RWPE1 (cell line): Measurements from ENCODE around the gene RPAP2.

ENCODE experiments used
- CTCF ChIA-PET: fragments of 350-600 bp; sonication (Branson Sonifier 250); formaldehyde crosslinking; extraction: SDS; loops from one replicate; lab custom pipeline; 2021; lab: Yijun Ruan, JAX
- POLR2A ChIA-PET: fragments of 400-600 bp; formaldehyde crosslinking; extraction: SDS; loops from one replicate; lab custom pipeline; 2020; ENCODE audit warnings: antibody characterized with exemption; ENCODE audit not compliant: low non-redundant PET; lab: Yijun Ruan, JAX
- DNase-seq: peaks from one replicate; pipeline ENCODE4 v3.0.0; 2012; ENCODE audit warnings: low spot score
- H3K27ac ChIP-seq: fragments of 450-650 bp; 2 replicates; pipeline ENCODE4 v1.5.1; 2017
- CTCF ChIP-seq: fragments of 450-650 bp; conservative IDR thresholded peaks from 2 replicates; pipeline ENCODE4 v1.5.1; 2017; ENCODE audit warnings: low read depth, mild to moderate bottlenecking

RPAP2 gene

GRCh38 chr1:92317836-92318493 is 19.1 kb downstream of the RPAP2 start:
- no peak for DNase-seq
- no peak for TF ChIP-seq CTCF
- no peak overlapping the region for H3K27ac ChIP-seq
- CTCF ChIA-PET: interaction anchor here (0.7 kb wide), 1 partner anchor 16 kb away, joined by 4 read pairs; no protein-coding TSS in a partner anchor
- POLR2A ChIA-PET: no interaction called here

GRCh38 chr1:92323473-92324453 is 24.9 kb downstream of the RPAP2 start:
- ChIA-PET POLR2A (no interaction called here), CTCF (no interaction called here)

GRCh38 chr1:92324784-92325183 is 25.9 kb downstream of the RPAP2 start:
- POLR2A ChIA-PET: no interaction called here
- no peak for TF ChIP-seq CTCF
- DNase-seq: no peak
- CTCF ChIA-PET: no interaction called here
- H3K27ac ChIP-seq: no peak overlapping the region

More at GRCh38 chr1:92323473-92324453, 24.9 kb downstream of the RPAP2 start:
- no peak for DNase-seq
- TF ChIP-seq CTCF: no peak
- no peak overlapping the region for H3K27ac ChIP-seq

- DNase-seq: no peak
- CTCF ChIA-PET: no interaction called here
- POLR2A ChIA-PET: no interaction called here
- TF ChIP-seq CTCF: no peak
- H3K27ac ChIP-seq: no peak overlapping the region
Observed at GRCh38 chr1:92326681-92327080, 27.8 kb downstream of the RPAP2 start.

GRCh38 chr1:92327794-92328193 is 28.9 kb downstream of the RPAP2 start:
- no peak for DNase-seq
- H3K27ac ChIP-seq: no peak overlapping the region
- ChIA-PET POLR2A (no interaction called here), CTCF (no interaction called here)
- TF ChIP-seq CTCF: no peak

- no peak for TF ChIP-seq CTCF
- peak overlapping the region; percentile 54 for H3K27ac ChIP-seq
- DNase-seq: peak; percentile 13
- CTCF ChIA-PET: interaction anchor here (0.6 to 0.8 kb wide), 2 partner anchors 329 to 402 kb away, joined by 3 to 4 read pairs; no protein-coding TSS in a partner anchor
- POLR2A ChIA-PET: no interaction called here
Observed at GRCh38 chr1:92329347-92330129, 30.7 kb downstream of the RPAP2 start.
